Measurements from ENCODE around the gene CIB4. TPM values are rescaled to one million over a fixed set of nuclear protein-coding genes. Genes with fewer than 3 reads are reported as not detected.

The CIB4 gene
- total RNA-seq, 1 donor from 2014 or later: not detected

DNA sequence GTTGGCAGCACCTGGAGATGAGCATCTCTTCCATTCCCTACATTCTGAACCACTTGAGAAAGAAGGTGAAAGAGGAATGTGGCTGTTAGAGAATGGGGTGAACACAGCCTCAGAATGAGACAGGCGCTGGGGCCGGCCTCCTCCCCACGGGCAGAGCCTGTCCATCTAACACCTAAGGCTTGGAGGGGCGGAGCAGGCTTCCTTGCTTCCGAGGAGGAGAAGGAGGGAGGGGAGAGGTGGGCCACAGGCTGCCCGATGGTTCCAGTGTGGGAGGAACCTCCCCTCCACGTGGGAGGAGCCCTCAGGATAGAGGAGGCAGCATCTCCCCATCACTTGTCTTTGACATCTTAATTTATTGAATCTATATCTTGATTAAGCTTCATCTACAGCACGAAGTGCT is 68.6 kb downstream of the CIB4 start:
- Histone ChIP-seq H3K36me3 (ENCODE audit: control insufficient read depth, insufficient read depth, low read length) (no peaks in the 10 kb centered on the region), H3K27me3 (ENCODE audit: control insufficient read depth, insufficient read depth, low read length) (peaks cover 46% of the 10 kb centered on the region), H3K4me3 (ENCODE audit: low read depth, low read length) (no peak overlapping the region)
- TF ChIP-seq, protein P1, sequence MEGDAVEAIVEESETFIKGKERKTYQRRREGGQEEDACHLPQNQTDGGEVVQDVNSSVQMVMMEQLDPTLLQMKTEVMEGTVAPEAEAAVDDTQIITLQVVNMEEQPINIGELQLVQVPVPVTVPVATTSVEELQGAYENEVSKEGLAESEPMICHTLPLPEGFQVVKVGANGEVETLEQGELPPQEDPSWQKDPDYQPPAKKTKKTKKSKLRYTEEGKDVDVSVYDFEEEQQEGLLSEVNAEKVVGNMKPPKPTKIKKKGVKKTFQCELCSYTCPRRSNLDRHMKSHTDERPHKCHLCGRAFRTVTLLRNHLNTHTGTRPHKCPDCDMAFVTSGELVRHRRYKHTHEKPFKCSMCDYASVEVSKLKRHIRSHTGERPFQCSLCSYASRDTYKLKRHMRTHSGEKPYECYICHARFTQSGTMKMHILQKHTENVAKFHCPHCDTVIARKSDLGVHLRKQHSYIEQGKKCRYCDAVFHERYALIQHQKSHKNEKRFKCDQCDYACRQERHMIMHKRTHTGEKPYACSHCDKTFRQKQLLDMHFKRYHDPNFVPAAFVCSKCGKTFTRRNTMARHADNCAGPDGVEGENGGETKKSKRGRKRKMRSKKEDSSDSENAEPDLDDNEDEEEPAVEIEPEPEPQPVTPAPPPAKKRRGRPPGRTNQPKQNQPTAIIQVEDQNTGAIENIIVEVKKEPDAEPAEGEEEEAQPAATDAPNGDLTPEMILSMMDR (IDR thresholded peaks at IDR 0.05; ENCODE audit: insufficient read depth, low read length, poor library complexity, severe bottlenecking): no peak
- no peak for DNase-seq (ENCODE audit: low read depth)

DNA sequence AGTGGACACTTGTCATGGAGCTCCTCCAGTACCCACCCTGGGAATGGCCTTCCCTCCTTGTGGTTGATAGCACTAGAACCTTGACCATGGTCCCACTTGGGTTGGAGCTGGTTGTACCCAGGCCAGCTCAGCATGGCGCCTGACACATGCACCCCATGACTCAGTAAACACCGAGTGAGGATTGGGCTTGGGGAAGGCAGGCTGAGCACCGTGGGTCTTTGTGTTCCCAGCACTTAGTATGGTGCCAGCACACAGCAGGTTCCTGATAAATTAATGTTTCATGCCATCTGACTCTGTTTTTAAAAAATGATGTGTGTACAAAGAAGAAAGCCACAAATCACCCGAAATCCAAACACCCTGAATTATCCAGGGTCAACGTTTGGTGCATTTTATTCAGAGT is 69.8 kb downstream of the CIB4 start:
- Histone ChIP-seq H3K36me3 (ENCODE audit: control insufficient read depth, insufficient read depth, low read length) (no peaks in the 10 kb centered on the region), H3K27me3 (ENCODE audit: control insufficient read depth, insufficient read depth, low read length) (peaks cover 43% of the 10 kb centered on the region), H3K4me3 (ENCODE audit: low read depth, low read length) (no peak overlapping the region)
- DNase-seq (ENCODE audit: low read depth): no peak
- TF ChIP-seq, protein P1 (IDR thresholded peaks at IDR 0.05; ENCODE audit: insufficient read depth, low read length, poor library complexity, severe bottlenecking): no peak

DNA sequence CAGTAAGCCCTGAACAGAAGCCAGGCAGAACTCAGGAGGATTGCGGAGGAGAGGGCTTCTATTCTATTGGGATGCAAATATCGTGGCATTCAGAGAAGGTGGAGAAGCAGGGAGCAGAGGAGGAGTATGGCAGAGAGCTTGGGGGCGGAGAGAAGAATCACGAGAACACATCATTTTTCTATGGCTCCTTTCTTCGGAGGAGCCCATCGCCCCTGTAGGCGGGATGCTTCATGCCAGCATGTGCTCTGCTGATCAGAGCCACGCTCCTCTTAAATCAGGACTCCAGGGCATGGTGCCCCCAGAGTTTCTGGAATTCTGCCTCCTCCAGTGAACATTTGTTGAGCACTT is 71.1 kb downstream of the CIB4 start:
- no peaks in the 10 kb centered on the region for H3K36me3 ChIP-seq (ENCODE audit: control insufficient read depth, insufficient read depth, low read length)
- no peak for DNase-seq (ENCODE audit: low read depth)
- TF ChIP-seq, protein P1 (IDR thresholded peaks at IDR 0.05; ENCODE audit: insufficient read depth, low read length, poor library complexity, severe bottlenecking): no peak
- peaks cover 53% of the 10 kb centered on the region for H3K27me3 ChIP-seq (ENCODE audit: control insufficient read depth, insufficient read depth, low read length)
- no peak overlapping the region for H3K4me3 ChIP-seq (ENCODE audit: low read depth, low read length)

DNA sequence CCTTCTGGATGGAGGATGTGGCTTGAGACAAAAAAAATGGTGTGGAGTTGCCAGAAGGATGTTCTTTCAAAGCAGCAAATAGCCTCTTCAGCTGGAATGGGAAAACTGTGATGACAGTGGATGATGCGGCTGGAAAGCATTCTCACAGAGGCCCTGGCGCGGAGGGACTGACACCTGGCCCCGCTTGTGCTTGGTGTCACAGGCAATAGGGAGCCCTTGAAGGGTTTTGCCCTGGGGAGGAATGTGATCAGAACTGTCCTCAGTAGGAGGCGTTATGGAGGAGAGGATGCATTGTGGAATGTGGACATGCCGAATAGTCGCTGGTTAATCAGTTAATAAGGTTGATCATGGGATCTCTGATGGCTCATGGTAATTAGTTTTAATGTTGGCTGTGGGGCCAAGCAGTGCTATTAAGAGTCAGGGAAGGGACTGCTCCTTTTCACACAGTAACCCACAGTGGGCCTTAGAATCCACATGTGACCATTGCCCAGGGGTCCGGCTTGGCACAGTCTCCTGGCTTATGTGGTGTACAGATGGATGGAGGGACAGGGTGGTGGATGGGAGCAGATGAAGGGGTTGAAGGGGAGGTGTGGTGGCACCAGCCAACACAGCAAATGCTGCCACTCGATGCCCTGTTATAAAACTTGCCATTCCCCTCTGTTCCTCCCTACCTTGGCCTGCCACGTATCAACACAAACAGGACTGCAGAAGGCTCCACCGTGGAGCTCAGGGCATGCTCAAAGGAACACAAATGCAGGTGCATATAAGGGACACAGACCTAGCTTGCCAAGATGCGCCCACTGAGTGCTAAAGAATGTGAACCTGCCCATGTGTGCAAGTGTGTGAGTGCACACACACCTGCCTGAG is 71.7 kb downstream of the CIB4 start:
- peaks cover 53% of the 10 kb centered on the region for H3K27me3 ChIP-seq (ENCODE audit: control insufficient read depth, insufficient read depth, low read length)

DNA sequence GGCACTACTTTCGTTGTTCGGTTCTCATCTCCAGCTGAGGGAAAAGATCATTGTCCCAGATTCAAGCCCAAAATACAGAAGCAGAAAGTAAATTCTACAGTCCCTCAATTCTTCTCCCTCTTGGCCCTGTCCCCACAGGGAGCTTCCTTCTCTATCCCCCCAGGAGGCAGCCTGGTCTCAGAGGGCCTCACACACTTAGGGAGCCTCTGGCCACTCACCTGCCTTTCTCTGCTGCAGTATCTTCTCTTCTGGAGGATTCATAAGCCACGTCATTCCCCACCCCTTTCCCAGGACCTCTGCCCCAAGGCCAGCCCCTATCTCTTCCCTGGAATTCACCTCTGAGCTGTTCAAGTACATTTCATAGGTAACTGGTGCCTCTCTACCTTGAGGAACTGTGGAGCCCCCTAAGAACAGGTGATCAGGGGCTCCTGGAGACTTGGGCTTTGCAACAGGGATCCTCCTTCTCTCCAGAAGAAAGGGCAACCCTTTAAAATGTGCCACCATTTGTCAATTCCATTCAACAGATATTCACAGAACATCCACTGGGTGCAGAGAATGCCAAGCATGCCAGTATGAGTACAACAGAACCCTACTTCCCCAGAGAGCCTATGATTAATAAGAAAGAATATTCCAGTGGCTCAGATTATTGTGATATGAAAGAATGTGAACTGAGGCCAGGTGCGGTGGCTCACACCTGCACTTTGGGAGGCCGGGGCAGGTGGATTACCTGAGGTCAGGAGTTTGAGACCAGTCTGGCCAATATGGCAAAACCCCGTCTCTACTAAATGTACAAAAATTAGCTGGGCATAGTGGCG is 72.9 kb downstream of the CIB4 start:
- H3K36me3 ChIP-seq (ENCODE audit: control insufficient read depth, insufficient read depth, low read length): no peaks in the 10 kb centered on the region
- H3K27me3 ChIP-seq (ENCODE audit: control insufficient read depth, insufficient read depth, low read length): peaks cover 51% of the 10 kb centered on the region
- TF ChIP-seq, protein P1 (IDR thresholded peaks at IDR 0.05; ENCODE audit: insufficient read depth, low read length, poor library complexity, severe bottlenecking): no peak
- no peak overlapping the region for H3K4me3 ChIP-seq (ENCODE audit: low read depth, low read length)
- no peak for DNase-seq (ENCODE audit: low read depth)

More for the DNA sequence above, 71.7 kb downstream of the CIB4 start:
- DNase-seq (ENCODE audit: low read depth): no peak
- no peaks in the 10 kb centered on the region for H3K36me3 ChIP-seq (ENCODE audit: control insufficient read depth, insufficient read depth, low read length)
- TF ChIP-seq, protein P1 (IDR thresholded peaks at IDR 0.05; ENCODE audit: insufficient read depth, low read length, poor library complexity, severe bottlenecking): no peak
- no peak overlapping the region for H3K4me3 ChIP-seq (ENCODE audit: low read depth, low read length)
